Mesenchymal stem cell (in vitro differentiated cells and primary cell): ENCODE results near the gene PDE8B.

ENCODE experiments used
- DNase-seq: peaks from one replicate; pipeline ENCODE4 v3.0.0-alpha.2; 2013
- H2AFZ ChIP-seq: one replicate; pipeline ENCODE4 v1.6.1; 2013; ENCODE audit warnings: low read depth, mild to moderate bottlenecking, control low read depth, inconsistent platforms, low read length, moderate library complexity
- H2AK5ac ChIP-seq: 2 replicates; pipeline ENCODE4 v1.6.1; 2013; ENCODE audit warnings: low read length, moderate library complexity, mild to moderate bottlenecking, inconsistent platforms; ENCODE audit not compliant: severe bottlenecking
- H2BK120ac ChIP-seq: one replicate; pipeline ENCODE4 v1.6.1; 2013; ENCODE audit warnings: low read depth, mild to moderate bottlenecking, inconsistent platforms, low read length, moderate library complexity
- H2BK12ac ChIP-seq, 2 experiments: one replicate each; pipeline ENCODE4 v1.6.1; 2013; ENCODE audit warnings: inconsistent platforms in 2 of 2, low read length in 2 of 2, mild to moderate bottlenecking in 2 of 2, moderate library complexity in 2 of 2, control low read depth in 1 of 2
- H2BK15ac ChIP-seq: one replicate; pipeline ENCODE4 v1.6.1; 2013; ENCODE audit warnings: mild to moderate bottlenecking, low read depth, inconsistent platforms; ENCODE audit not compliant: poor library complexity, severe bottlenecking
- H2BK5ac ChIP-seq: 2 replicates; pipeline ENCODE4 v1.6.1; 2013; ENCODE audit warnings: low read depth, mild to moderate bottlenecking, low read length, control low read depth, inconsistent platforms; ENCODE audit not compliant: poor library complexity, severe bottlenecking
- H3K14ac ChIP-seq, 2 experiments: one replicate each; pipeline ENCODE4 v1.6.1; 2013; ENCODE audit warnings: inconsistent platforms in 2 of 2, low read length in 2 of 2, control low read depth in 1 of 2, mild to moderate bottlenecking in 1 of 2, moderate library complexity in 1 of 2
- H3K18ac ChIP-seq, 2 experiments: one replicate each; pipeline ENCODE4 v1.6.1; 2013; ENCODE audit warnings: inconsistent platforms in 2 of 2, low read length in 2 of 2, control low read depth in 1 of 2, low read depth in 1 of 2, mild to moderate bottlenecking in 1 of 2
- H3K23ac ChIP-seq, 2 experiments: one replicate each; pipeline ENCODE4 v1.6.1; 2013; ENCODE audit warnings: inconsistent platforms in 2 of 2, low read length in 2 of 2, mild to moderate bottlenecking in 2 of 2, moderate library complexity in 2 of 2, control low read depth in 1 of 2
- H3K27ac ChIP-seq: 2 replicates; pipeline ENCODE4 v1.5.1; 2013; ENCODE audit warnings: mild to moderate bottlenecking, moderate library complexity, low read length, control low read depth, inconsistent platforms; ENCODE audit not compliant: poor library complexity, severe bottlenecking
- H3K27me3 ChIP-seq, 2 experiments: 2 replicates each; pipeline versions ENCODE4 v1.6.1 to v1.7.0; 2013; ENCODE audit warnings: low read length in 2 of 2, mild to moderate bottlenecking in 2 of 2, moderate library complexity in 2 of 2, control low read depth in 1 of 2, inconsistent platforms in 1 of 2; ENCODE audit not compliant: control insufficient read depth in 1 of 2, insufficient read depth in 1 of 2
- H3K36me3 ChIP-seq, 2 experiments: 2 replicates each; pipeline versions ENCODE4 v1.6.1 to v1.7.0; 2013; ENCODE audit warnings: low read length in 2 of 2, control low read depth in 1 of 2, inconsistent platforms in 1 of 2, low read depth in 1 of 2, mild to moderate bottlenecking in 1 of 2; ENCODE audit not compliant: insufficient read depth in 2 of 2, control insufficient read depth in 1 of 2
- H3K4ac ChIP-seq, 2 experiments: one replicate each; pipeline ENCODE4 v1.6.1; 2013; ENCODE audit warnings: inconsistent platforms in 2 of 2, low read length in 2 of 2, mild to moderate bottlenecking in 2 of 2, moderate library complexity in 2 of 2, control low read depth in 1 of 2, low read depth in 1 of 2
- H3K4me1 ChIP-seq: 2 replicates; pipeline ENCODE4 v1.6.1; 2013; ENCODE audit warnings: low read depth, low read length, control low read depth; ENCODE audit not compliant: control insufficient read depth, insufficient read depth
- H3K4me2 ChIP-seq: 2 replicates; pipeline ENCODE4 v1.6.1; 2013; ENCODE audit warnings: low read length, mild to moderate bottlenecking, inconsistent platforms; ENCODE audit not compliant: poor library complexity, severe bottlenecking
- H3K4me3 ChIP-seq, 2 experiments: 2 replicates each; pipeline versions ENCODE4 v1.5.1 to v1.7.0; 2013; ENCODE audit warnings: low read length in 2 of 2, mild to moderate bottlenecking in 2 of 2, control low read depth in 1 of 2, low read depth in 1 of 2; ENCODE audit not compliant: insufficient read depth in 1 of 2
- H3K79me1 ChIP-seq: replicated peaks from 2 replicates; pipeline ENCODE4 v1.6.1; 2013; ENCODE audit warnings: mild to moderate bottlenecking, control low read depth, low read length, inconsistent platforms; ENCODE audit not compliant: poor library complexity, severe bottlenecking
- H3K9ac ChIP-seq: 2 replicates; pipeline ENCODE4 v1.7.0; 2013; ENCODE audit warnings: mild to moderate bottlenecking, low read length, moderate library complexity
- H3K9me3 ChIP-seq: 2 replicates; pipeline ENCODE4 v1.7.0; 2013; ENCODE audit warnings: mild to moderate bottlenecking, low read length; ENCODE audit not compliant: control insufficient read depth
- H4K8ac ChIP-seq: one replicate; pipeline ENCODE4 v1.6.1; 2013; ENCODE audit warnings: inconsistent platforms, mild to moderate bottlenecking, low read length, moderate library complexity
- H4K91ac ChIP-seq: one replicate; pipeline ENCODE4 v1.6.1; 2013; ENCODE audit warnings: mild to moderate bottlenecking, low read length, inconsistent platforms
- WGBS: methylation state at CpG from one replicate; pipeline ENCODE4 v1.1.7; 2013; ENCODE audit warnings: mixed read lengths; 5-methylcytosine and 5-hydroxymethylcytosine counted together

The PDE8B gene

GRCh38 chr5:77321793-77322394, 111.4 kb downstream of the PDE8B start:
- no peak overlapping the region for H3K14ac ChIP-seq
- no peaks in the 10 kb centered on the region for H3K9me3 ChIP-seq
- no peak overlapping the region for H4K91ac ChIP-seq
- H2AK5ac ChIP-seq: no peak overlapping the region
- WGBS: 70% methylated on average over 4 of the region's 4 CpGs
- no peak overlapping the region for H3K4ac ChIP-seq
- H2BK5ac ChIP-seq: no peak overlapping the region
- H2BK120ac ChIP-seq: no peak overlapping the region
- peak overlapping the region in 1 of 2 experiments; percentile 18 for H2BK12ac ChIP-seq
- no peak overlapping the region for H3K9ac ChIP-seq
- no peaks in the 10 kb centered on the region for H3K79me1 ChIP-seq
- H2BK15ac ChIP-seq: no peak overlapping the region
- no peak overlapping the region for H3K4me3 ChIP-seq
- no peak for DNase-seq
- no peak overlapping the region for H4K8ac ChIP-seq
- no peaks in the 10 kb centered on the region for H3K36me3 ChIP-seq
- H3K27ac ChIP-seq: no peak overlapping the region
- H3K23ac ChIP-seq: no peak overlapping the region
- no peak overlapping the region for H3K18ac ChIP-seq
- H3K27me3 ChIP-seq: peaks cover 0 to 3% of the 10 kb centered on the region in 2 experiments
- no peak overlapping the region for H2AFZ ChIP-seq
- peaks cover 1% of the 10 kb centered on the region for H3K4me1 ChIP-seq
- no peak overlapping the region for H3K4me2 ChIP-seq

- no peak overlapping the region for H3K4me3 ChIP-seq
- peaks cover 1% of the 10 kb centered on the region for H3K4me1 ChIP-seq
- no peak overlapping the region for H2BK15ac ChIP-seq
- no peak overlapping the region for H3K18ac ChIP-seq
- H2AFZ ChIP-seq: no peak overlapping the region
- no peaks in the 10 kb centered on the region for H3K79me1 ChIP-seq
- no peak overlapping the region for H2BK5ac ChIP-seq
- H3K27ac ChIP-seq: no peak overlapping the region
- no peak overlapping the region for H3K9ac ChIP-seq
- DNase-seq: no peak
- no peaks in the 10 kb centered on the region for H3K36me3 ChIP-seq
- peak overlapping the region in 1 of 2 experiments; percentile 18 for H3K14ac ChIP-seq
- no peak overlapping the region for H3K23ac ChIP-seq
- no peak overlapping the region for H4K91ac ChIP-seq
- peaks cover 0 to 3% of the 10 kb centered on the region in 2 experiments for H3K27me3 ChIP-seq
- no peak overlapping the region for H3K4ac ChIP-seq
- no peak overlapping the region for H2AK5ac ChIP-seq
- no peak overlapping the region for H2BK12ac ChIP-seq
- H3K9me3 ChIP-seq: no peaks in the 10 kb centered on the region
- H3K4me2 ChIP-seq: no peak overlapping the region
- 40% methylated on average over 3 of the region's 4 CpGs for WGBS
- no peak overlapping the region for H4K8ac ChIP-seq
- no peak overlapping the region for H2BK120ac ChIP-seq
Observed at GRCh38 chr5:77322406-77322805, 111.9 kb downstream of the PDE8B start.

GRCh38 chr5:77325921-77326541, 115.6 kb downstream of the PDE8B start:
- Histone ChIP-seq H3K36me3 (no peaks in the 10 kb centered on the region), H3K14ac (no peak overlapping the region), H4K8ac (no peak overlapping the region), H3K4me2 (no peak overlapping the region), H3K4me1 (peaks cover 1% of the 10 kb centered on the region), H3K27me3 (peaks cover under 1 to 10% of the 10 kb centered on the region in 2 experiments), H3K9me3 (no peaks in the 10 kb centered on the region), H2AFZ (no peak overlapping the region), H2BK15ac (no peak overlapping the region), H3K4ac (no peak overlapping the region), H3K18ac (no peak overlapping the region), H2BK120ac (no peak overlapping the region), H3K79me1 (no peaks in the 10 kb centered on the region), H3K27ac (no peak overlapping the region), H2BK12ac (no peak overlapping the region), H2AK5ac (no peak overlapping the region), H4K91ac (no peak overlapping the region), H3K4me3 (no peak overlapping the region), H2BK5ac (no peak overlapping the region), H3K23ac (no peak overlapping the region), H3K9ac (no peak overlapping the region)
- WGBS: 68% methylated on average over 4 of the region's 4 CpGs
- peak; percentile 54 for DNase-seq

GRCh38 chr5:77326986-77327734, 116.7 kb downstream of the PDE8B start:
- 93% methylated on average over 5 of the region's 5 CpGs for WGBS
- H3K4me2 ChIP-seq: no peak overlapping the region
- peaks cover 1% of the 10 kb centered on the region for H3K4me1 ChIP-seq
- no peak overlapping the region for H2BK5ac ChIP-seq
- no peak overlapping the region for H2AFZ ChIP-seq
- no peak overlapping the region for H3K4me3 ChIP-seq
- no peak overlapping the region for H3K4ac ChIP-seq
- peaks cover 2 to 10% of the 10 kb centered on the region in 2 experiments for H3K27me3 ChIP-seq
- no peak overlapping the region for H2AK5ac ChIP-seq
- H3K9me3 ChIP-seq: no peaks in the 10 kb centered on the region
- no peak for DNase-seq
- no peak overlapping the region for H4K91ac ChIP-seq
- H2BK15ac ChIP-seq: no peak overlapping the region
- no peaks in the 10 kb centered on the region for H3K79me1 ChIP-seq
- peak overlapping the region in 1 of 2 experiments; percentile 50 for H3K18ac ChIP-seq
- H3K23ac ChIP-seq: no peak overlapping the region
- no peak overlapping the region for H4K8ac ChIP-seq
- H3K27ac ChIP-seq: no peak overlapping the region
- no peak overlapping the region for H3K14ac ChIP-seq
- H2BK120ac ChIP-seq: no peak overlapping the region
- no peaks in the 10 kb centered on the region for H3K36me3 ChIP-seq
- no peak overlapping the region for H3K9ac ChIP-seq
- H2BK12ac ChIP-seq: peak overlapping the region in 1 of 2 experiments; percentile 83
